ENCODE data around the gene C16orf54. TPM values are rescaled to one million over a fixed set of nuclear protein-coding genes. Genes with fewer than 3 reads are reported as not detected.
A peak's percentile ranks its signal among the peaks of the same experiment; 100 is the strongest.

The C16orf54 gene
- total RNA-seq, 1 experiment from 2014 or later = 0.15 TPM

DNA sequence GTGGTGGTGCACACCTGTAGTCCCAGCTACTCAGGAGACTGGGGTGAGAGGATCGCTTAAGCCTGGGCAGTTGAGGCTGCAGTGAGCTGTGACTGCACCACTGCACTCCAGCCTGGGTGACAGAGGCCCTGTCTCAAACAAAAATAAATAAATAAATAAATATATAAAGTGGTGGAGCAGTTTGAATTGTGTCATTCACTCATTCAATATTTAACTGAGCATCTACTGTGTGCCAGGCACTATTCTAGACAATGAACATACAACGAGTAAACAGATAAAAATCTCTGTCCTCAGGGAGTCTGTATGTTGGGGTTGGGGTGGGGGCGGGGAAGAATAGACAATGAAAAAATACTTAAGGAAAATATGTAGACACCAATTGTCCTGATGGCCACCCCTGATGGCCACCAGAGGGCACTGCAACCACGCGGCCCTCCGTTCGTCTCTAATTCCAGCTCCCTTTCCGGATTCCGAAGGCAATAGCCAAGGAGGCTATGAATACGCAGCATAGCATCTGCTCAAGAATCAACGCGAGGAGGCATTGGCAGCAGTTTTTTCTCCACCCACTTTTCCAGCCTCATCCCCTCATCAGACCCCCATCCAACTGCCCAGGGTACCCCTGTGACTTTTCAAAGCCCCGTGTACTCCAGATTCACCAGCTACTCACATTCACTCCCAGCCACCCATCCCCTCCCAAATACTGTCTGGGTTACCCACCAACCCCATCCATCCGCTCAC lies 45.4 kb downstream of the C16orf54 start (continued):
- peak; percentile 36; the same call in 1 of the 2 replicates for TF ChIP-seq POLR2AphosphoS5 (IDR thresholded peaks at IDR 0.05; ENCODE audit: low read depth, low read length)
- TF ChIP-seq YY1 (IDR thresholded peaks at IDR 0.05; ENCODE audit: extremely low read depth, insufficient replicate concordance, low read depth, low read length) = peak; percentile 27
- TF ChIP-seq ZNF274 (IDR thresholded peaks at IDR 0.05; ENCODE audit: low read depth, low read length) = no peak
- TF ChIP-seq POLR2A (IDR thresholded peaks at IDR 0.05; ENCODE audit: borderline replicate concordance, extremely low read depth, insufficient read depth, insufficient read length) = no peak

DNA sequence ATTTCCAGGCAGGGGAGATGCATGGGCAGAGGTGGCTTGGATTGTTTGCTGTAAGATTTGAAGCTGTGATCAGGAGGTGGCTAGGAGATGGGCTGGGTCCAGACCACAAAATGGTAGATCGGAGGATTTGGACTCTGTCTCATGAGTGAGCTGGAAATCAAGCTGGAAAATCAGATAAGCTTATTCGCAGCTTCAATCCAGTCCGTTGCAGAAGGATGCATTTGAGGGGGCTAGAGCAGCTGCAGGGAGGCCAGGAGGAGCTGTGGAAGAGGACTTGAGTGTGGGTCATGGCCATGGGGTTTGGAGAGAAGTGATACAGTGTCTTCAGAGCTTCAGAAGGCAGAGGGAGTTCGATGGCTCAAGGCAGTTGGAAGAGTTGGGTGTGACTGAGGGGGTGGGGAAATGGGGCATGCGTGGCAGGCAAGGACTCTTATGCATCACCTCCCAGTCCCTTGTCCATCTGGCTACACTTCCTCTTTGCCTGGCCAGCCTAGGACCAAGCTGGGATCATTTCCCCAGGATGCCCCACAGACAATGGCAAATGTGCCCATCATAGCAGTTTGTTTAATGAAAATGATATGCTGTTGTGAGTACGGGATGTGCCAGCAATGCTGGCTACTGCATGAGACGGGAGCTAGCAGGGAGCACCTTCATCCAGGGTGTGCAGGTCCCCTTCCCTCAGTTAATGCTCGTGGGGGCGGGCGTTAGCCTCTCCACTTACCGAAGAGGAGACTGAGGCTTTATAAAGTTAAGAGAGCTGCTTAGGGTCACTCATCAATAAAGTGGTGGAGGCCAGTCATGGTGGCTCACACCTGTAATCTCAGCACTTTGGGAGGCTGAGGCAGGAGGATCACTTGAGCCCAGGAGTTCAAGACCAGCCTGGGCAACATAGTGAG lies 46.2 kb downstream of the C16orf54 start:
- ChIA-PET POLR2A (interaction anchor here (0.6 to 1.0 kb wide), 3 partner anchors 23 to 117 kb away, joined by 3 to 4 read pairs (median 4); partner anchors contain the start of gene PAGR1), RAD21 (ENCODE audit: low non-redundant PET in 1 of 2, low total read pairs in 2 of 2, uncharacterized antibody in 2 of 2, unreplicated experiment in 2 of 2) (interaction anchor here (1.0 to 2.1 kb wide), 7 partner anchors 30 to 333 kb away, joined by 3 to 11 read pairs (median 5); partner anchors contain the start of genes PAGR1 (in 1 of the 2) and TLCD3B (in 1 of the 2)), CTCF (interaction anchor here (0.6 to 4.1 kb wide), 30 partner anchors 8 to 1812 kb away, joined by 3 to 34 read pairs (median 5); partner anchors contain the start of genes KIF22, PAGR1, SEZ6L2 and TAOK2)
- Histone ChIP-seq H3K4me1 (ENCODE audit: control insufficient read depth in 1 of 2, insufficient read depth in 2 of 2, low read length in 2 of 2) (peaks cover 2 to 17% of the 10 kb centered on the region in 2 experiments; a peak in 3 of 4 replicates), H3K79me2 (ENCODE audit: insufficient read depth, low read length) (no peaks in the 10 kb centered on the region), H3K4me2 (ENCODE audit: low read length) (no peak overlapping the region), H3K36me3 (ENCODE audit: control insufficient read depth in 1 of 2, insufficient read depth in 2 of 2, low read length in 2 of 2) (no peaks in the 10 kb centered on the region), H3K9ac (ENCODE audit: low read length) (no peak overlapping the region), H3K27me3 (ENCODE audit: insufficient read depth, low read length) (no peaks in the 10 kb centered on the region), H4K20me1 (ENCODE audit: insufficient read depth) (no peaks in the 10 kb centered on the region), H3K9me2 (ENCODE audit: insufficient read depth) (no peaks in the 10 kb centered on the region), H3K27ac (ENCODE audit: low read depth, low read length) (no peak overlapping the region), H3K9me3 (ENCODE audit: control insufficient read depth in 1 of 2, insufficient read depth in 1 of 2, low read depth in 1 of 2, low read length in 2 of 2) (no peaks in the 10 kb centered on the region), H3K4me3 (replicated peaks in 1 of 2; ENCODE audit: low read depth in 1 of 2, low read length in 2 of 2) (no peak overlapping the region), H2AFZ (ENCODE audit: low read depth, low read length, poor library complexity, severe bottlenecking) (no peak overlapping the region)
- ATAC-seq (no peak), DNase-seq (ENCODE audit: low read depth, low spot score) (no peak)
- no TSS peak for BruUV-seq (replicated peaks)
- intact Hi-C loops (cut with micrococcal nuclease) = loop anchor here (1.0 to 2.0 kb wide), 4 partner anchors 117 to 333 kb away; partner anchors contain the start of gene PAGR1
- no peak for TF ChIP-seq TCF7L2 (IDR thresholded peaks at IDR 0.05; ENCODE audit: borderline replicate concordance, extremely low read depth, insufficient read depth, insufficient read length)
- TF ChIP-seq, protein P1, sequence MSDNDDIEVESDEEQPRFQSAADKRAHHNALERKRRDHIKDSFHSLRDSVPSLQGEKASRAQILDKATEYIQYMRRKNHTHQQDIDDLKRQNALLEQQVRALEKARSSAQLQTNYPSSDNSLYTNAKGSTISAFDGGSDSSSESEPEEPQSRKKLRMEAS (IDR thresholded peaks at IDR 0.05) = no peak
